ENCODE measurements around the gene LMCD1.

Gene LMCD1

GRCh38 chr3:8538223-8538622 lies 36.6 kb downstream of the LMCD1 start:
- no peak for DNase-seq

- DNase-seq = no peak
Measured at GRCh38 chr3:8538913-8539312, 37.3 kb downstream of the LMCD1 start.

GRCh38 chr3:8539419-8539818 lies 37.8 kb downstream of the LMCD1 start:
- no peak for DNase-seq

- no peak for DNase-seq
Measured at GRCh38 chr3:8540456-8540855, 38.8 kb downstream of the LMCD1 start.

GRCh38 chr3:8541486-8541885 lies 39.9 kb downstream of the LMCD1 start:
- no peak for DNase-seq

GRCh38 chr3:8542190-8543135 lies 40.8 kb downstream of the LMCD1 start:
- DNase-seq = no peak

- DNase-seq = no peak
Measured at GRCh38 chr3:8546609-8547008, 45.0 kb downstream of the LMCD1 start.

- no peak for DNase-seq
Measured at GRCh38 chr3:8548502-8549275, 47.1 kb downstream of the LMCD1 start.

- no peak for DNase-seq
Measured at GRCh38 chr3:8549354-8549753, 47.7 kb downstream of the LMCD1 start.

- DNase-seq = no peak
Measured at GRCh38 chr3:8550611-8551010, 49.0 kb downstream of the LMCD1 start.

GRCh38 chr3:8552223-8552762 lies 50.7 kb downstream of the LMCD1 start:
- DNase-seq = no peak

GRCh38 chr3:8553405-8553804 lies 51.8 kb downstream of the LMCD1 start:
- DNase-seq = no peak

GRCh38 chr3:8554696-8555095 lies 53.1 kb downstream of the LMCD1 start:
- no peak for DNase-seq

GRCh38 chr3:8555113-8555661 lies 53.6 kb downstream of the LMCD1 start:
- no peak for DNase-seq

- no peak for DNase-seq
Measured at GRCh38 chr3:8555725-8556472, 54.3 kb downstream of the LMCD1 start.

GRCh38 chr3:8556473-8556869 lies 54.8 kb downstream of the LMCD1 start:
- DNase-seq = no peak

- no peak for DNase-seq
Measured at GRCh38 chr3:8557298-8557697, 55.7 kb downstream of the LMCD1 start.

GRCh38 chr3:8558645-8559044 lies 57.0 kb downstream of the LMCD1 start:
- no peak for DNase-seq

- no peak for DNase-seq
Measured at GRCh38 chr3:8559351-8559750, 57.7 kb downstream of the LMCD1 start.

GRCh38 chr3:8560366-8561007 lies 58.9 kb downstream of the LMCD1 start:
- no peak for DNase-seq

- DNase-seq = no peak
Measured at GRCh38 chr3:8561370-8561769, 59.7 kb downstream of the LMCD1 start.

GRCh38 chr3:8562081-8562595 lies 60.5 kb downstream of the LMCD1 start:
- no peak for DNase-seq

Measured in activated CD4-positive, CD25-positive, alpha-beta regulatory T cell (primary cell).